Measurements from ENCODE around the gene IZUMO1.

IZUMO1 gene

DNA sequence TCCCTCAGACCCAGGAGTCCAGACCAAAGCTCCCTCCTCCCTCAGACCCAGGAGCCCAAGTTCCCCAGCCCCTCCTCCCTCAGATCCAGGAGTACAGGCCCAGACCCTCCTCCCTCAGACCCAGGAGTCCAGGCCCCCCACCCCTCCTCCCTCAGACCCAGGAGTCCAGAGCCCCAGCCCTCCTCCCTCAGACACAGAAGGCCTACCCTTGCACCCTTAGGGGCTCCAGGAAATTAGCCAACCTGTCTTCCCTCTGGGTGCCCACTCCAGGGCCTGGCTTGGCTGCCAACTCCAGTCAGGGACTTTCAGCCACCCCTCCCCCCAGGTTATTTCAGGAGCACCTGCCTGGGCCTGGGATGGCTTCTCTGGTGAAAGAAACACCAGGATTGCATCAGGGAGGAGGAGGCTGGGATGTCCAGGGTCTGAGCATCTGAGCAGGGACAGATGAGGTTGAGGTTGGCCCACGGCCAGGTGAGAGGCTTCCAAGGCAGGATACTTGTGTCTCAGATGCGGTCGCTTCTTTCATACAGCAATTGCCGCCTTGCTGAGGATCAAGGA lies 8.5 kb upstream of the IZUMO1 start, which contains the start of gene FGF21:
Gene FGF21 (plus strand): TSS at position 441 of the 558 bp plus-strand sequence. CDS start 713 bp downstream, outside the sequence.
- no peak for ATAC-seq
- no peak for TF ChIP-seq ZFP30 (CRISPR knock-in tag; IDR thresholded peaks at IDR 0.05)
- TF ChIP-seq ISL1 (CRISPR knock-in tag; IDR thresholded peaks at IDR 0.05): no peak
- TF ChIP-seq PATZ1 (CRISPR knock-in tag; IDR thresholded peaks at IDR 0.05; ENCODE audit: borderline replicate concordance): no peak
- no peak for TF ChIP-seq TOX (CRISPR knock-in tag; IDR thresholded peaks at IDR 0.05; ENCODE audit: borderline replicate concordance)
- TF ChIP-seq, protein P1, sequence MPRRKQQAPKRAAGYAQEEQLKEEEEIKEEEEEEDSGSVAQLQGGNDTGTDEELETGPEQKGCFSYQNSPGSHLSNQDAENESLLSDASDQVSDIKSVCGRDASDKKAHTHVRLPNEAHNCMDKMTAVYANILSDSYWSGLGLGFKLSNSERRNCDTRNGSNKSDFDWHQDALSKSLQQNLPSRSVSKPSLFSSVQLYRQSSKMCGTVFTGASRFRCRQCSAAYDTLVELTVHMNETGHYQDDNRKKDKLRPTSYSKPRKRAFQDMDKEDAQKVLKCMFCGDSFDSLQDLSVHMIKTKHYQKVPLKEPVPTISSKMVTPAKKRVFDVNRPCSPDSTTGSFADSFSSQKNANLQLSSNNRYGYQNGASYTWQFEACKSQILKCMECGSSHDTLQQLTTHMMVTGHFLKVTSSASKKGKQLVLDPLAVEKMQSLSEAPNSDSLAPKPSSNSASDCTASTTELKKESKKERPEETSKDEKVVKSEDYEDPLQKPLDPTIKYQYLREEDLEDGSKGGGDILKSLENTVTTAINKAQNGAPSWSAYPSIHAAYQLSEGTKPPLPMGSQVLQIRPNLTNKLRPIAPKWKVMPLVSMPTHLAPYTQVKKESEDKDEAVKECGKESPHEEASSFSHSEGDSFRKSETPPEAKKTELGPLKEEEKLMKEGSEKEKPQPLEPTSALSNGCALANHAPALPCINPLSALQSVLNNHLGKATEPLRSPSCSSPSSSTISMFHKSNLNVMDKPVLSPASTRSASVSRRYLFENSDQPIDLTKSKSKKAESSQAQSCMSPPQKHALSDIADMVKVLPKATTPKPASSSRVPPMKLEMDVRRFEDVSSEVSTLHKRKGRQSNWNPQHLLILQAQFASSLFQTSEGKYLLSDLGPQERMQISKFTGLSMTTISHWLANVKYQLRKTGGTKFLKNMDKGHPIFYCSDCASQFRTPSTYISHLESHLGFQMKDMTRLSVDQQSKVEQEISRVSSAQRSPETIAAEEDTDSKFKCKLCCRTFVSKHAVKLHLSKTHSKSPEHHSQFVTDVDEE (CRISPR knock-in tag; IDR thresholded peaks at IDR 0.05): no peak
- no peak for TF ChIP-seq TCF4 (CRISPR knock-in tag; IDR thresholded peaks at IDR 0.05; ENCODE audit: borderline replicate concordance)
- no peak for TF ChIP-seq BACH2 (CRISPR knock-in tag; IDR thresholded peaks at IDR 0.05; ENCODE audit: borderline replicate concordance)
- no peak for TF ChIP-seq SNAI2 (CRISPR knock-in tag; IDR thresholded peaks at IDR 0.05)
- TF ChIP-seq ESRRG (CRISPR knock-in tag; IDR thresholded peaks at IDR 0.05): no peak
- no peak for TF ChIP-seq OSR1 (CRISPR knock-in tag; IDR thresholded peaks at IDR 0.05)
- no peak for TF ChIP-seq ZNF70 (CRISPR knock-in tag; IDR thresholded peaks at IDR 0.05)
- TF ChIP-seq ARNTL (CRISPR knock-in tag; IDR thresholded peaks at IDR 0.05; ENCODE audit: borderline replicate concordance, low read depth): no peak
- TF ChIP-seq CREB5 (CRISPR knock-in tag; IDR thresholded peaks at IDR 0.05; ENCODE audit: low read depth): no peak
- TF ChIP-seq, protein P2, sequence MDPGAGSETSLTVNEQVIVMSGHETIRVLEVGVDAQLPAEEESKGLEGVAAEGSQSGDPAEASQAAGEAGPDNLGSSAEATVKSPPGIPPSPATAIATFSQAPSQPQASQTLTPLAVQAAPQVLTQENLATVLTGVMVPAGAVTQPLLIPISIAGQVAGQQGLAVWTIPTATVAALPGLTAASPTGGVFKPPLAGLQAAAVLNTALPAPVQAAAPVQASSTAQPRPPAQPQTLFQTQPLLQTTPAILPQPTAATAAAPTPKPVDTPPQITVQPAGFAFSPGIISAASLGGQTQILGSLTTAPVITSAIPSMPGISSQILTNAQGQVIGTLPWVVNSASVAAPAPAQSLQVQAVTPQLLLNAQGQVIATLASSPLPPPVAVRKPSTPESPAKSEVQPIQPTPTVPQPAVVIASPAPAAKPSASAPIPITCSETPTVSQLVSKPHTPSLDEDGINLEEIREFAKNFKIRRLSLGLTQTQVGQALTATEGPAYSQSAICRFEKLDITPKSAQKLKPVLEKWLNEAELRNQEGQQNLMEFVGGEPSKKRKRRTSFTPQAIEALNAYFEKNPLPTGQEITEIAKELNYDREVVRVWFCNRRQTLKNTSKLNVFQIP (CRISPR knock-in tag; IDR thresholded peaks at IDR 0.05; ENCODE audit: borderline replicate concordance, low read depth): no peak
- TF ChIP-seq, protein P3, sequence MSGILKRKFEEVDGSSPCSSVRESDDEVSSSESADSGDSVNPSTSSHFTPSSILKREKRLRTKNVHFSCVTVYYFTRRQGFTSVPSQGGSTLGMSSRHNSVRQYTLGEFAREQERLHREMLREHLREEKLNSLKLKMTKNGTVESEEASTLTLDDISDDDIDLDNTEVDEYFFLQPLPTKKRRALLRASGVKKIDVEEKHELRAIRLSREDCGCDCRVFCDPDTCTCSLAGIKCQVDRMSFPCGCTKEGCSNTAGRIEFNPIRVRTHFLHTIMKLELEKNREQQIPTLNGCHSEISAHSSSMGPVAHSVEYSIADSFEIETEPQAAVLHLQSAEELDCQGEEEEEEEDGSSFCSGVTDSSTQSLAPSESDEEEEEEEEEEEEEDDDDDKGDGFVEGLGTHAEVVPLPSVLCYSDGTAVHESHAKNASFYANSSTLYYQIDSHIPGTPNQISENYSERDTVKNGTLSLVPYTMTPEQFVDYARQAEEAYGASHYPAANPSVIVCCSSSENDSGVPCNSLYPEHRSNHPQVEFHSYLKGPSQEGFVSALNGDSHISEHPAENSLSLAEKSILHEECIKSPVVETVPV (CRISPR knock-in tag; IDR thresholded peaks at IDR 0.05): no peak

DNA sequence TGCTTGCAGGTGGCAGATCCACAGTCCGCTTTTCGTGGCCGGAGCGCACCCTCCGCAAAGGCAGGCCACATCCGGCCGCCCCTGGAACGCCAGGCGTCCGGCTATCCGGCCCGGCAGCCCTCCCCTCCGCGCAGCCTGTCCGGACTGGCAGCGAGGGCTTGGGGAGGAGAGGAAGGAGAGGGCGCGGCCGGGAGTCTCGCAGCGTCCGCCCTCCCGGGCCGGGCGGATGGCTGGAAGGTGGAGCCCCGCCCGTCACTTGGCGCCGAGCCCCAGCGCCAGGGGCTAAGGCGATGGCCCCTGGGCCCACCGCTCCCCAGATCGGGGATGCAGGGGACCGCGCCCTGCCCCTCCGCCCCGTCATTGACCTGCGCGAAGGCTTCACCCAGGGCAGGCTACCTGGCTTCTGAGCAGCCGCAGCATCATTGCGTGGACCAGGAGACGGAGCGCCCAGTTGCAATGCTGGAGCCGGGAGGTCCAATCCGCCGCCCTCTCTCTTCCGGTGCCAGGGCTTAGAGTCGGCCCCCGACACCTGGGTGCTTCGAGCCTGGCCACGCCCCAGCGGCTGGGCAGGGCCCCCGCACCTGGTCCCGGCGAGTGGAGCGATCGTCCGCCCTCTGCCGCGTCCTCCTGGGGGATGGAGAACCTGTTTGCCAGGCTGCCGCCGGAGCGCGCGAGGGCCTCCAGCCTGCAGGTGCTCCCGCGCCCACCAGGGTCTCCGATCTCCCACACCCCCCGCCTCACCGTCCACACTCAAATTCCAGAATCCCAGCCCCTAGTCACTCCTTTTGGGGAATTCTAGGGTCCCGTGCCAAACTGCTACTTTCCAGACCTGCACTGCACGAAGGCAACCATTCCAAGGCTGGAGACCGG lies 6.0 kb upstream of the IZUMO1 start, which contains the start of gene FUT1:
Gene FUT1 (minus strand): TSS at position 146 of the 870 bp plus-strand sequence. CDS start 1,360 bp downstream, outside the sequence.
- TF ChIP-seq ZNF8 (CRISPR knock-in tag; IDR thresholded peaks at IDR 0.05) (no peak), CSDC2 (CRISPR knock-in tag; IDR thresholded peaks at IDR 0.05) (no peak), BACH2 (CRISPR knock-in tag; IDR thresholded peaks at IDR 0.05; ENCODE audit: borderline replicate concordance) (no peak), TCF4 (CRISPR knock-in tag; IDR thresholded peaks at IDR 0.05; ENCODE audit: borderline replicate concordance) (no peak), RARB (CRISPR knock-in tag; IDR thresholded peaks at IDR 0.05) (no peak), ISL1 (CRISPR knock-in tag; IDR thresholded peaks at IDR 0.05) (no peak), ZC3H10 (CRISPR knock-in tag; IDR thresholded peaks at IDR 0.05) (no peak), ZNF70 (CRISPR knock-in tag; IDR thresholded peaks at IDR 0.05) (no peak), GLIS3 (CRISPR knock-in tag; IDR thresholded peaks at IDR 0.05) (no peak), PPARA (CRISPR knock-in tag; IDR thresholded peaks at IDR 0.05; ENCODE audit: borderline replicate concordance) (no peak)
- TF ChIP-seq, protein P2 (CRISPR knock-in tag; IDR thresholded peaks at IDR 0.05; ENCODE audit: borderline replicate concordance, low read depth): no peak
- peak; percentile 82 for ATAC-seq

All from SK-N-SH treated with all-trans-retinoic acid at 6 μM for 48 hours (cell line).